HG03460 (cell line): Measurements from ENCODE around the gene PKN3.

Experiments used
- ATAC-seq: cut with Tn5 transposase; IDR thresholded peaks from one replicate; pipeline ENCODE4 v1.9.1; 2021; ENCODE audit not compliant: unreplicated experiment

PKN3 gene

GRCh38 chr9:128733256-128733655, 31.0 kb downstream of the PKN3 start:
- no peak for ATAC-seq

- ATAC-seq, result no peak
These were observed 33.1 kb downstream of the PKN3 start for GRCh38 chr9:128735373-128735772.

GRCh38 chr9:128742401-128742800, 40.1 kb downstream of the PKN3 start:
- ATAC-seq, result no peak

GRCh38 chr9:128743421-128743820, 41.1 kb downstream of the PKN3 start:
- ATAC-seq, result no peak

- ATAC-seq, result no peak
These were observed 44.9 kb downstream of the PKN3 start for GRCh38 chr9:128747241-128747640.

GRCh38 chr9:128750926-128751595, 48.8 kb downstream of the PKN3 start:
- no peak for ATAC-seq

- ATAC-seq, result no peak
These were observed 51.3 kb downstream of the PKN3 start for GRCh38 chr9:128753627-128754026.

- no peak for ATAC-seq
These were observed 55.3 kb downstream of the PKN3 start for GRCh38 chr9:128757602-128758001.

GRCh38 chr9:128762671-128763449, 60.6 kb downstream of the PKN3 start:
- ATAC-seq, result no peak

- ATAC-seq, result no peak
These were observed 62.1 kb downstream of the PKN3 start for GRCh38 chr9:128764361-128764760.

- ATAC-seq, result no peak
These were observed 63.2 kb downstream of the PKN3 start for GRCh38 chr9:128765499-128765898.

- no peak for ATAC-seq
These were observed 66.3 kb downstream of the PKN3 start for GRCh38 chr9:128768606-128769005.
